SK-N-SH (cell line): Measurements from ENCODE around the gene CNTNAP2. TPM values are rescaled to one million over a fixed set of nuclear protein-coding genes. Genes with fewer than 3 reads are reported as not detected.

Experiments used
- CTCF ChIA-PET: fragments of 300-600, 350-600 bp; formaldehyde crosslinking; extraction: SDS; loops from one replicate; lab custom pipeline; 2021; lab: Yijun Ruan, JAX
- POLR2A ChIA-PET: fragments of 350-600 bp; sonication (Branson Sonifier 250); formaldehyde crosslinking; extraction: SDS; loops from one replicate; lab custom pipeline; 2020; ENCODE audit warnings: antibody characterized with exemption, inconsistent platforms; lab: Yijun Ruan, JAX
- DNase-seq: peaks from one replicate; pipeline ENCODE4 v3.0.0; 2012
- H2AFZ ChIP-seq: fragments of 200-600 bp; sonication (generic); 2 replicates; pipeline ENCODE4 v1.8.1; 2016; ENCODE audit warnings: antibody characterized with exemption, mild to moderate bottlenecking, low read depth
- H3F3A ChIP-seq: fragments of 200-600 bp; sonication (generic); replicated peaks from 2 replicates; pipeline ENCODE3; 2016; ENCODE audit warnings: antibody characterized with exemption, mild to moderate bottlenecking; ENCODE audit not compliant: insufficient read depth
- H3K27ac ChIP-seq, 2 experiments: fragments of 200-500 bp in 1 of 2; fragments of 200-600 bp in 1 of 2; sonication (Bioruptor generic) in 1 of 2; sonication (generic), shearing (Covaris generic) in 1 of 2; 2 replicates each; pipeline versions ENCODE4 v1.5.1 to v1.6.1; 2014 to 2016; ENCODE audit warnings: low read depth in 2 of 2, inconsistent platforms in 1 of 2, low read length in 1 of 2, mild to moderate bottlenecking in 1 of 2, mixed read lengths in 1 of 2
- H3K27me3 ChIP-seq: fragments of 200-600 bp; sonication (generic), shearing (Covaris generic); 2 replicates; pipeline ENCODE4 v1.6.1; 2016; ENCODE audit warnings: mixed run types; ENCODE audit not compliant: insufficient read depth
- H3K36me3 ChIP-seq, 2 experiments: fragments of 200-500 bp in 1 of 2; fragments of 200-600 bp in 1 of 2; sonication (Bioruptor generic) in 1 of 2; sonication (generic) in 1 of 2; replicated peaks in 1 of 2; 2 replicates each; pipeline versions ENCODE3 to v1.5.1; 2014 to 2016; ENCODE audit warnings: low read length in 1 of 2, mild to moderate bottlenecking in 1 of 2; ENCODE audit not compliant: insufficient read depth in 2 of 2, control insufficient read depth in 1 of 2
- H3K4me1 ChIP-seq, 2 experiments: fragments of 200-500 bp in 1 of 2; fragments of 200-600 bp in 1 of 2; sonication (Bioruptor generic) in 1 of 2; sonication (generic), shearing (Covaris generic) in 1 of 2; 2 replicates each; pipeline versions ENCODE4 v1.5.1 to v1.6.1; 2014 to 2016; ENCODE audit warnings: low read depth in 1 of 2, low read length in 1 of 2, mixed run types in 1 of 2; ENCODE audit not compliant: insufficient read depth in 2 of 2, control insufficient read depth in 1 of 2
- H3K4me2 ChIP-seq: fragments of 200-600 bp; sonication (generic), shearing (Covaris generic); 2 replicates; pipeline ENCODE4 v1.6.1; 2017; ENCODE audit warnings: mixed run types
- H3K4me3 ChIP-seq, 2 experiments: fragments of 200-500 bp in 1 of 2; fragments of 200-600 bp in 1 of 2; sonication (Bioruptor generic) in 1 of 2; sonication (generic), shearing (Covaris generic) in 1 of 2; 2 replicates each; pipeline versions ENCODE4 v1.5.1 to v1.8.1; 2014 to 2016; ENCODE audit warnings: low read depth in 2 of 2, inconsistent platforms in 1 of 2, low read length in 1 of 2, mild to moderate bottlenecking in 1 of 2, mixed read lengths in 1 of 2, moderate library complexity in 1 of 2
- H3K79me2 ChIP-seq: fragments of 200-600 bp; sonication (generic); 2 replicates; pipeline ENCODE4 v1.8.1; 2017; ENCODE audit warnings: mild to moderate bottlenecking; ENCODE audit not compliant: insufficient read depth
- H3K9ac ChIP-seq: fragments of 200-600 bp; sonication (generic); 2 replicates; pipeline ENCODE4 v1.6.1; 2017; ENCODE audit warnings: mixed run types
- H3K9me2 ChIP-seq: fragments of 200-600 bp; sonication (generic); 2 replicates; pipeline ENCODE4 v1.6.1; 2017; ENCODE audit warnings: mixed run types
- H3K9me3 ChIP-seq: fragments of 200-600 bp; sonication (generic); 2 replicates; pipeline ENCODE4 v1.6.1; 2017; ENCODE audit warnings: mixed run types, mild to moderate bottlenecking, moderate library complexity
- H4K20me1 ChIP-seq: fragments of 200-600 bp; sonication (generic); 2 replicates; pipeline ENCODE4 v1.6.1; 2017; ENCODE audit warnings: mild to moderate bottlenecking, mixed run types; ENCODE audit not compliant: insufficient read depth
- CHD2 ChIP-seq: fragments of 150-350 bp; IDR thresholded peaks from 2 replicates; pipeline ENCODE4 v1.6.1; 2018; ENCODE audit warnings: low read length; ENCODE audit not compliant: partially characterized antibody
- ELF1 ChIP-seq: IDR thresholded peaks from 2 replicates; pipeline ENCODE4 v1.4.0; 2012
- EP300 ChIP-seq, 2 experiments: IDR thresholded peaks; 2 replicates each; pipeline versions ENCODE4 v1.4.0 to v1.6.1; 2012; ENCODE audit warnings: borderline replicate concordance in 1 of 2, low read depth in 1 of 2, low read length in 1 of 2
- EZH2phosphoT487 ChIP-seq: fragments of 200-600 bp; sonication (generic); IDR thresholded peaks from 2 replicates; pipeline ENCODE4 v1.6.1; 2017; ENCODE audit warnings: low read depth, mixed run types, mild to moderate bottlenecking, antibody characterized with exemption, moderate library complexity, borderline replicate concordance
- FOSL2 ChIP-seq: IDR thresholded peaks from 2 replicates; pipeline ENCODE4 v1.4.0; 2012; ENCODE audit warnings: low read depth, mild to moderate bottlenecking, moderate library complexity, borderline replicate concordance
- FOXJ3 ChIP-seq: sonication (generic); formaldehyde crosslinking; IDR thresholded peaks from 2 replicates; pipeline ENCODE4 v1.5.1; 2020; ENCODE audit warnings: mild to moderate bottlenecking, missing genetic modification reagents
- GATA2 ChIP-seq: sonication (generic); formaldehyde crosslinking; IDR thresholded peaks from 2 replicates; pipeline ENCODE4 v1.5.0; 2020; ENCODE audit warnings: mild to moderate bottlenecking, missing genetic modification reagents
- MAX ChIP-seq: IDR thresholded peaks from 2 replicates; pipeline ENCODE4 v1.4.0; 2012; ENCODE audit warnings: low read depth
- MXI1 ChIP-seq: IDR thresholded peaks from 2 replicates; pipeline ENCODE4 v1.6.1; 2012; ENCODE audit warnings: mild to moderate bottlenecking, low read depth, low read length, improper control_type of control experiment
- NRF1 ChIP-seq: IDR thresholded peaks from 2 replicates; pipeline ENCODE4 v1.6.1; 2012; ENCODE audit warnings: low read depth, mild to moderate bottlenecking, low read length
- PBX3 ChIP-seq: IDR thresholded peaks from 2 replicates; pipeline ENCODE4; 2012
- RAD21 ChIP-seq: IDR thresholded peaks from 2 replicates; pipeline ENCODE4 v1.6.1; 2012; ENCODE audit warnings: mild to moderate bottlenecking, low read length
- TAF1 ChIP-seq: IDR thresholded peaks from 2 replicates; pipeline ENCODE4 v1.6.1; 2012; ENCODE audit warnings: low read depth, mild to moderate bottlenecking, low read length, moderate library complexity, borderline replicate concordance
- YY1 ChIP-seq: IDR thresholded peaks from 2 replicates; pipeline ENCODE4 v1.4.0; 2012; ENCODE audit warnings: low read depth, mild to moderate bottlenecking
- ZBTB33 ChIP-seq: IDR thresholded peaks from 2 replicates; pipeline ENCODE4 v1.4.0; 2012; ENCODE audit warnings: low read depth, borderline replicate concordance
- WGBS: methylation state at CpG from one replicate; pipeline ENCODE4 v1.1.6; 2017; ENCODE audit warnings: low lambda C conversion rate; 5-methylcytosine and 5-hydroxymethylcytosine counted together
- polyA plus RNA-seq, 3 experiments: library from polyadenylated mRNA; depleted of rRNA; stranded (reverse); fragments of >200 nt; gene quantifications; 2 replicates each; pipeline ENCODE4 v1.2.3, GENCODE V29; 2012

The CNTNAP2 gene
- polyA plus RNA-seq, 1 of the 3 experiments (the other 2 are of a cell fraction) = 3.4 TPM

GRCh38 chr7:146875237-146875785 is 758.7 kb downstream of the CNTNAP2 start:
- Histone ChIP-seq H3F3A (no peaks in the 10 kb centered on the region), H2AFZ (no peak overlapping the region), H3K36me3 (no peaks in the 10 kb centered on the region), H3K4me2 (no peak overlapping the region), H3K9me3 (no peaks in the 10 kb centered on the region), H3K4me1 (no peaks in the 10 kb centered on the region), H3K9me2 (no peaks in the 10 kb centered on the region), H4K20me1 (no peaks in the 10 kb centered on the region), H3K27me3 (no peaks in the 10 kb centered on the region), H3K27ac (no peak overlapping the region), H3K4me3 (no peak overlapping the region), H3K79me2 (no peaks in the 10 kb centered on the region)
- CTCF ChIA-PET = interaction anchor here (1.3 kb wide), 1 partner anchor 15 kb away, joined by 3 read pairs; no protein-coding TSS in a partner anchor
- POLR2A ChIA-PET = no interaction called here
- DNase-seq = no peak
- WGBS = 49% methylated on average over 3 of the region's 3 CpGs
- TF ChIP-seq EZH2phosphoT487 (no peak), CHD2 (no peak), MAX (no peak), PBX3 (no peak), ELF1 (no peak), YY1 (no peak)
- TF ChIP-seq, all 33 proteins: peak for 0
- H3K9ac ChIP-seq = no peak overlapping the region

- Histone ChIP-seq H3K4me1 (no peaks in the 10 kb centered on the region), H3K9me2 (no peaks in the 10 kb centered on the region), H4K20me1 (no peaks in the 10 kb centered on the region), H3F3A (no peaks in the 10 kb centered on the region), H3K27me3 (no peaks in the 10 kb centered on the region), H3K9ac (no peak overlapping the region), H3K79me2 (no peaks in the 10 kb centered on the region), H3K4me3 (no peak overlapping the region), H3K36me3 (no peaks in the 10 kb centered on the region)
- POLR2A ChIA-PET = no interaction called here
- DNase-seq = no peak
- 19% methylated on average over 2 of the region's 2 CpGs for WGBS
- TF ChIP-seq ZBTB33 (no peak), GATA2 (CRISPR knock-in tag) (no peak), YY1 (no peak), ELF1 (no peak), MXI1 (no peak), FOSL2 (no peak), RAD21 (no peak), FOXJ3 (no peak), EP300 (IDR thresholded peaks at IDR 0.05; ENCODE audit: borderline replicate concordance in 1 of 2, low read depth in 1 of 2, low read length in 1 of 2) (no peak), NRF1 (no peak), TAF1 (no peak)
- TF ChIP-seq, all 33 proteins: peak for 0
- no peak overlapping the region for H3K4me2 ChIP-seq
- H3K9me3 ChIP-seq = no peaks in the 10 kb centered on the region
- H2AFZ ChIP-seq = no peak overlapping the region
- CTCF ChIA-PET = interaction anchor here (1.3 kb wide), 1 partner anchor 15 kb away, joined by 3 read pairs; no protein-coding TSS in a partner anchor
- no peak overlapping the region for H3K27ac ChIP-seq
Measured at GRCh38 chr7:146875981-146876380, 759.4 kb downstream of the CNTNAP2 start.
